HG03432 (cell line): ENCODE measurements around the gene CEP120.
"Not testable (repeated sequence)": the region's sequence is repeated elsewhere in the genome, so short reads cannot be mapped to it uniquely, and the experiment has no call there.

Experiments
- ATAC-seq: cut with Tn5 transposase; IDR thresholded peaks from one replicate; pipeline ENCODE4 v1.9.1; 2021; ENCODE audit warnings: mild to moderate bottlenecking, moderate library complexity; ENCODE audit not compliant: unreplicated experiment

CEP120 gene

GRCh38 chr5:123391009-123391408 lies 32.2 kb downstream of the CEP120 start:
- no peak for ATAC-seq

GRCh38 chr5:123389794-123390193 lies 33.4 kb downstream of the CEP120 start:
- no peak for ATAC-seq

DNA sequence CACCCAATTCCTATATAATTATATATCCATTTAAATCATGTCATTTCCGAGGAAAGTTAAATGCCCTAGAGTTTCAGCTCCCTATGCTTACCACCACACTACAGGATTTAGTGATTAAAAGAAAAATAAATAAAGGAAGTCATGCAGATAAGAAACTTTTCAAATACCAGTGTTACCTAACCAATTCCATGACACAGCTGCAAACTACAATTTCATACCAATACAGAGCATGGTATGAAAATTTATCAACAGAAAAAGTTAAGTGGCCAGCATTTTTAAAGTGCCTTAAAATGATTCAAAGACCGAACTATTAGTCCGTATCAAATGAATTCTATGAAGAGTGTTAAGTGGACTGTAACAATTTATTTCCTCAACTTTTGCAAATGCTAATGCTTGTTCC lies 35.9 kb downstream of the CEP120 start:
- ATAC-seq: no peak

DNA sequence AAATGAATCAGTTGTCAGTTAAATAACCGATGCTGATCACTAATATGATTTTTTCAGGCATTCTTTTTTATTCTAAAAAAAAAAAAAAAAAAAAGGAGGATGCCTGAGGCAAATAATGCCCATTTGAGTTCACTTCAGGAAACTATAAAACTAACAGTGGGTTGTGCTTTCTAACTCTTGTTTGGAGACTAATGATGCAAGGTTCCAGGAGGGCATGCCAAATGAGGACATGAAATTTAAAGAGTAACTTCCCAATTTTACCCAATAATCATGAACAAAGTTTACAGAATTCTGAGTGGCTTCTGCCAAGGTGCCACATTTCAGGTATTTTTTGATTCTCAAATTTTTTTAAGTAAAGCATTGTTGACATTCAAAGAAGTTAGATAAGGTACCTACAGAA lies 41.0 kb downstream of the CEP120 start:
- no peak for ATAC-seq

GRCh38 chr5:123371575-123372179 lies 51.5 kb downstream of the CEP120 start:
- no peak for ATAC-seq

GRCh38 chr5:123369371-123369968 lies 53.7 kb downstream of the CEP120 start:
- no peak for ATAC-seq

GRCh38 chr5:123367739-123368138 lies 55.5 kb downstream of the CEP120 start:
- ATAC-seq: no peak

GRCh38 chr5:123365156-123365555 lies 58.0 kb downstream of the CEP120 start:
- ATAC-seq: no peak

GRCh38 chr5:123364441-123365155 lies 58.6 kb downstream of the CEP120 start:
- ATAC-seq: no peak

DNA sequence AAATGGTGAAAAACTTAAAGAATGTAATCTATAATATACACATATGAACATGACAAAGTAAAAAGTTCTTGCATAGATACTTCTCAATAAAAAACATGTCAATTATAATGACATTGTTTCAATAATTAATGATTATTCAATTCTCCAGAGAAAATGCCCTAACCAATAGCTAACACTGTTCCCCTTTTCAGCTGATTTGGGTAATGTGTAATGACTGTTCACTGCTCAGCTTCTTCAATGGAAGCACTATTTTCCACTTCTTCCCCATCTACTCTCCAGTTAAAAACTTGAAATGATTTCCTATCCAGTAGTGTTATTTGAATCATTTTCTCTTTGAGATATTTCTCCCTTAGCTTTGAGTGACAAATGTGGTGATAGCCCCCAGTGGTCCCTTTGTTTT lies 62.3 kb downstream of the CEP120 start:
- ATAC-seq: no peak

DNA sequence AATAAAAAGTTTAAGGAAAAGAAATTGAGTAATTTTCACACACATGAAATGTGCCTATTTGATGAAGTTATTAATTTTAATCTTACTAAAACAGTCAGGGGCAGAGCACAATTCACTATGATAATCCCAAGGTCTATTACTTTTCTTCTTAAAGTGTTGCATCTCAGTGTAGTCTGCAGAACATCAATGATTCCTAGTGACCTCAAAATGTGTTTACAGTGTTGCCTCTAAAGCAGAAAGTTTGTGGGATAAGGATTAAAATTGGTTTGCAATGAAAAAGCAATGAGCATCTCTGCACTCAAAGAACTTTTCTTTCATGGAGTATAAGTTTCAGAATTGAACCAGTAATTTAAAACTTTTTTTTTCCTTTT lies 63.0 kb downstream of the CEP120 start:
- no peak for ATAC-seq

- no peak for ATAC-seq
Observed at GRCh38 chr5:123359454-123360200, 63.6 kb downstream of the CEP120 start.

DNA sequence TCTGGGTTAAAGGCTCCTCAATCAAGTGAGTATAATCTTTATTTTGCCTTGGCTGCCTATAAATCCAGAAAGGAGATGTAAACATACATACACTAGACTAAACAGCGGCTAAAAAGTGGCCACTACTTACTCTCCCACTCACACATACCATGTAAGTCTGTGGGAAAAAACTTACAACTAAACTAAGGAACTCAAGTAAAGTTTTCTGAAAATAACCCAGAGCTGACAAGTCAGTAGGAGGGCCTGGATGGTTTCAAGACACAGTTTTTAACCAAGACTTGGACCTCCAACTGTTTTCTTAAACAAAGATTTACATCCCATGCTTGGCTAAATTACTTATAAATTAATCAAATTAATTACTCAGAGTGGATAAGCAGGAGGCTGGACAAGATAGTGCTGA lies 64.5 kb downstream of the CEP120 start:
- no peak for ATAC-seq

GRCh38 chr5:123358304-123358703 lies 64.9 kb downstream of the CEP120 start:
- ATAC-seq: no peak

GRCh38 chr5:123351820-123352219 lies 71.4 kb downstream of the CEP120 start:
- ATAC-seq: no peak

DNA sequence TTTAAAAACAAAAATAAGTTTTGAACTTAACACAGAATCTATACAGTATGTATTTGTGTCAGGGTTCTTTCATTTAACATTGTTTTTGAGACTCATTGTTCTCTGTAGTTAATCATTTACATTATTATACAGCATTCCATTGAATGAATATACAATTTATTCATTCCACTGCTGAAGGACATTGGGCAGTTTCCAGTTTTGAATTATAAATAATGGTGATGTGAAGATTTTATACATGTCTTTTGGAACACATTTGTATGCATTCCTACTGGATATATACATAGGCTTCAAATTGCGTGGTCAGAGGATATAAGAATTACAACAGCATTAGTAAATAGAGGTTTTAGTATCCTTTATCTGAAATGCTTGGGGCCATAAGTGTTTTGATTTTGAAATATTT lies 72.0 kb downstream of the CEP120 start:
- ATAC-seq: no peak

GRCh38 chr5:123350742-123351141 lies 72.5 kb downstream of the CEP120 start:
- ATAC-seq: no peak

DNA sequence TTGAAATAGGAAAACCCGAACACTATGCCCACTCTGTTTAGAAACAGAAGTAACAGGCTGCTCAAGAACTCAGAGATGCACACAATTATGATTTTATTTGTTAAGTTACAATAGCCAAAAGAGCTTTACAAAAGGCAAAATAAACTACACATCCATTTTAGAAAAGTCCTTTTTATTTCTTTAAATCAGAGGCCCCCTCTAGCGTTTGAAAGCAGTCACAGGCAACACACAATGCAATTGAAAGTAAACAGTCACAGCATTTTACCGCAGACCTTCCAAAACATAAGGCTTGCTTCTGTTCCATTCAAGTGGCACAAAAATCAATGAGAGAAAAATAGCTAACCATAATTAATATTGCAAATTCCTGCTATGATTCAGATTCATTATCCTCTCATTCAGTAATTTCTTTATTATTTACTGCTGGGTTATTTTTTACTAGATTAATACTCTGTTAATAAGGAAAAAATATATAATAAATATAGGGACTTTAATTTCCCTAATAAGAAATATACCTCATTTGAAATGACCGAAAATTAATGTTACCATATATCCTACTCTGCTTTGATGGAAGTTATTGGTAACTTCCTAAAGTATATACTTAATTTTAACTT lies 78.3 kb downstream of the CEP120 start:
- ATAC-seq: no peak

DNA sequence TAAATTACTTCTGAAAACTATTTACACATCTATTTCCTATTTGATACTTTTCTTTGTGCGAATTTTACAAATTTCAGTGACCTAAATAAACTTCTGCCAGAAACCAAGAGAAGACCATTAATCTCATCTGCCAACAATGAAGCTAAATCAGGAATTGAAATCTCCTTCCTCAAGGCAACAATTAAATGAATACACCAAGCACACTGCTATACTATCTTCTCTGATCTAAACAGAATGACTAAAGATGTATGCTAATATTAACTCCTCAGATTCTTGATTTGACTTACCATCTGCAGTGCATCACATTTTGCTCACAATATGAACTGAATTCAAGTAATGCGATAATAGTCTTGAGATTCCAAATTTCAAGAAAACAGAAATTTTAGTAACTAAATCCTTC lies 82.3 kb downstream of the CEP120 start:
- ATAC-seq: no peak

DNA sequence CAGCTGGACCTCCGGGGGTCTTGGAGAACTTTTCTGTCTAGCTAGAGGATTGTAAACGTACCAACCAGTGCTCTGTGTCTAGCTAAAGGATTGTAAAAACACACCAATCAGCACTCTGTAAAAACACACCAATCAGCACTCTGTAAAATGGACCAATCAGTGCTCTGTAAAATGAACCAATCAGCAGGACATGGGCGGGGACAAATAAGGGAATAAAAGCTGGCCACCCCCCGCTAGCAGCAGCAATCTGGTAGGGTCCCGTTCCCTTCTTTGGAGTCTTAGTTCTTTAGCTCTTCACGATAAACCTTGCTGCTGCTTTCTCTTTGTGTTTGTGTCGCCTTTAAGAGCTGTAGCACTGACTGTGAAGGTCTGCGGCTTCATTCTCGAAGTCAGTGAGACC lies 114.8 kb downstream of the CEP120 start:
- ATAC-seq: not testable (repeated sequence)

GRCh38 chr5:123305751-123306150 lies 117.5 kb downstream of the CEP120 start:
- no peak for ATAC-seq
